Neural progenitor cell (in vitro differentiated cells): ENCODE data around the gene CCNL2. TPM values are rescaled to one million over a fixed set of nuclear protein-coding genes. Genes with fewer than 3 reads are reported as not detected.

Experiments
- DNase-seq: peaks from one replicate; pipeline ENCODE4 v3.0.0-alpha.2; 2016; ENCODE audit warnings: low spot score
- H2AFZ ChIP-seq: fragments of 200-600 bp; sonication (generic); replicated peaks from 2 replicates; pipeline ENCODE4 v1.6.1; 2016; ENCODE audit warnings: antibody characterized with exemption
- H3F3A ChIP-seq: fragments of 200-600 bp; sonication (generic); 2 replicates; pipeline ENCODE4 v1.6.1; 2016; ENCODE audit warnings: antibody characterized with exemption, low read depth
- H3K27ac ChIP-seq: fragments of 200-600 bp; sonication (generic); 2 replicates; pipeline ENCODE4 v1.5.1; 2016; ENCODE audit warnings: mild to moderate bottlenecking
- H3K27me3 ChIP-seq: fragments of 200-600 bp; sonication (generic); 2 replicates; pipeline ENCODE4 v1.6.1; 2016; ENCODE audit warnings: mild to moderate bottlenecking, moderate library complexity
- H3K36me3 ChIP-seq: fragments of 200-600 bp; sonication (generic); 2 replicates; pipeline ENCODE4 v1.5.1; 2016
- H3K4me1 ChIP-seq: fragments of 200-600 bp; sonication (generic); 2 replicates; pipeline ENCODE4 v1.6.1; 2016; ENCODE audit warnings: mixed run types
- H3K4me2 ChIP-seq: fragments of 200-600 bp; sonication (generic); 2 replicates; pipeline ENCODE4 v1.6.1; 2016
- H3K4me3 ChIP-seq: fragments of 200-600 bp; sonication (generic); 2 replicates; pipeline ENCODE4 v1.5.1; 2016
- H3K79me2 ChIP-seq: fragments of 200-600 bp; sonication (generic); 2 replicates; pipeline ENCODE4 v1.6.1; 2016; ENCODE audit warnings: low read depth
- H3K9ac ChIP-seq: fragments of 200-600 bp; sonication (generic); 2 replicates; pipeline ENCODE4 v1.6.1; 2016
- H3K9me3 ChIP-seq: fragments of 200-600 bp; sonication (generic); 2 replicates; pipeline ENCODE4 v1.5.1; 2016; ENCODE audit warnings: low read depth
- H4K20me1 ChIP-seq: fragments of 200-600 bp; sonication (generic); 2 replicates; pipeline ENCODE4 v1.6.1; 2016; ENCODE audit warnings: low read depth
- H3K27ac Mint-ChIP-seq: 3 replicates; pipeline ENCODE4 v1.8.0; 2021; ENCODE audit warnings: mixed read lengths
- H3K27me3 Mint-ChIP-seq: 2 replicates; pipeline ENCODE4 v1.8.0; 2022; ENCODE audit warnings: low read depth, mild to moderate bottlenecking, inconsistent platforms, moderate library complexity, mixed read lengths; ENCODE audit not compliant: insufficient read depth
- H3K36me3 Mint-ChIP-seq: 3 replicates; pipeline ENCODE4 v1.8.0; 2021; ENCODE audit warnings: mixed read lengths
- H3K4me1 Mint-ChIP-seq: 3 replicates; pipeline ENCODE4 v1.8.0; 2021; ENCODE audit warnings: mixed read lengths
- H3K4me3 Mint-ChIP-seq: 3 replicates; pipeline ENCODE4 v1.8.0; 2021; ENCODE audit warnings: mild to moderate bottlenecking, moderate library complexity, mixed read lengths
- H3K9me3 Mint-ChIP-seq: 3 replicates; pipeline ENCODE4 v1.8.0; 2020; ENCODE audit warnings: mixed read lengths
- EZH2 ChIP-seq: fragments of 200-600 bp; sonication (generic); IDR thresholded peaks from 2 replicates; pipeline ENCODE4 v1.6.1; 2017; ENCODE audit warnings: antibody characterized with exemption, mild to moderate bottlenecking, moderate library complexity
- EZH2phosphoT487 ChIP-seq: fragments of 200-600 bp; sonication (generic); IDR thresholded peaks from 2 replicates; pipeline ENCODE4 v1.6.1; 2017; ENCODE audit warnings: antibody characterized with exemption
- microRNA-seq: library from miRNA; unstranded; fragments of <30 nt; microRNA quantifications from one replicate; pipeline ENCODE4, GENCODE V29; 2016
- total RNA-seq: library from RNA; depleted of rRNA; stranded (reverse); fragments of >200 nt; gene quantifications from 2 replicates; pipeline ENCODE4 v1.2.3, GENCODE V29; 2015; ENCODE audit warnings: low replicate concordance
- TF ChIP-seq, protein P1 (sequence below): fragments of 200-600 bp; sonication (generic); IDR thresholded peaks from 2 replicates; pipeline ENCODE4 v1.5.1; 2017; ENCODE audit warnings: antibody characterized with exemption, mild to moderate bottlenecking

Gene CCNL2
- total RNA-seq, 1 donor from 2014 or later, result 143 TPM

DNA sequence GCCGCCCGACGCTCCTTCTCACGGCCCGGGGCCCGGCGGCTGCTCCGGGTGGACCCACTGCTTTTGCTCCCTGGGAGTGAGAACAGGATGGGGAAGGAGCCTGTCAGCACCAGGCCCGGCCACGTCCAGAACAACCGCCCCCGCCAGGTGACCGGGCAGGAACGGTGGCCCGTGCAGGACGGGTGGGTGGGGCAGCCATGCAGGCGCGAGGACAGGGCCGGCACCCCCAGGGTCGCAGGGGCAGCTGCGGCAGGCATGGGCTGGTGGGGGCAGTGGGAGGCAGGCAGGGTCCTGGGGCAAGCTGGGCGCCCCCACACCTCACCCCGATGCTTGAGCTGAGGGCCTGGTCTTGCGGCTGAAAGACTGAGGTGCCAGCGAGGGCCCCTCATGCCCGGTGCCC, 62.7 kb downstream of the CCNL2 start:
- peaks cover 12% of the 10 kb centered on the region for H3F3A ChIP-seq
- Mint-ChIP-seq H3K4me1 (no peaks in the 10 kb centered on the region), H3K9me3 (no peaks in the 10 kb centered on the region), H3K4me3 (no peak overlapping the region), H3K27me3 (peaks cover 9% of the 10 kb centered on the region), H3K27ac (no peak overlapping the region), H3K36me3 (peaks cover 9% of the 10 kb centered on the region)
- no peak for DNase-seq
- H3K36me3 ChIP-seq, result no peaks in the 10 kb centered on the region
- TF ChIP-seq EZH2phosphoT487 (no peak), EZH2 (no peak)
- TF ChIP-seq, protein P1, sequence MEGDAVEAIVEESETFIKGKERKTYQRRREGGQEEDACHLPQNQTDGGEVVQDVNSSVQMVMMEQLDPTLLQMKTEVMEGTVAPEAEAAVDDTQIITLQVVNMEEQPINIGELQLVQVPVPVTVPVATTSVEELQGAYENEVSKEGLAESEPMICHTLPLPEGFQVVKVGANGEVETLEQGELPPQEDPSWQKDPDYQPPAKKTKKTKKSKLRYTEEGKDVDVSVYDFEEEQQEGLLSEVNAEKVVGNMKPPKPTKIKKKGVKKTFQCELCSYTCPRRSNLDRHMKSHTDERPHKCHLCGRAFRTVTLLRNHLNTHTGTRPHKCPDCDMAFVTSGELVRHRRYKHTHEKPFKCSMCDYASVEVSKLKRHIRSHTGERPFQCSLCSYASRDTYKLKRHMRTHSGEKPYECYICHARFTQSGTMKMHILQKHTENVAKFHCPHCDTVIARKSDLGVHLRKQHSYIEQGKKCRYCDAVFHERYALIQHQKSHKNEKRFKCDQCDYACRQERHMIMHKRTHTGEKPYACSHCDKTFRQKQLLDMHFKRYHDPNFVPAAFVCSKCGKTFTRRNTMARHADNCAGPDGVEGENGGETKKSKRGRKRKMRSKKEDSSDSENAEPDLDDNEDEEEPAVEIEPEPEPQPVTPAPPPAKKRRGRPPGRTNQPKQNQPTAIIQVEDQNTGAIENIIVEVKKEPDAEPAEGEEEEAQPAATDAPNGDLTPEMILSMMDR, result no peak
- peaks cover 54% of the 10 kb centered on the region for H4K20me1 ChIP-seq
- no peaks in the 10 kb centered on the region for H3K27me3 ChIP-seq
- no peak overlapping the region for H2AFZ ChIP-seq
- no peak overlapping the region for H3K27ac ChIP-seq
- H3K4me2 ChIP-seq, result no peak overlapping the region
- H3K79me2 ChIP-seq, result no peaks in the 10 kb centered on the region
- no peaks in the 10 kb centered on the region for H3K4me1 ChIP-seq
- no peak overlapping the region for H3K9ac ChIP-seq
- no peak overlapping the region for H3K4me3 ChIP-seq
- H3K9me3 ChIP-seq, result no peaks in the 10 kb centered on the region

DNA sequence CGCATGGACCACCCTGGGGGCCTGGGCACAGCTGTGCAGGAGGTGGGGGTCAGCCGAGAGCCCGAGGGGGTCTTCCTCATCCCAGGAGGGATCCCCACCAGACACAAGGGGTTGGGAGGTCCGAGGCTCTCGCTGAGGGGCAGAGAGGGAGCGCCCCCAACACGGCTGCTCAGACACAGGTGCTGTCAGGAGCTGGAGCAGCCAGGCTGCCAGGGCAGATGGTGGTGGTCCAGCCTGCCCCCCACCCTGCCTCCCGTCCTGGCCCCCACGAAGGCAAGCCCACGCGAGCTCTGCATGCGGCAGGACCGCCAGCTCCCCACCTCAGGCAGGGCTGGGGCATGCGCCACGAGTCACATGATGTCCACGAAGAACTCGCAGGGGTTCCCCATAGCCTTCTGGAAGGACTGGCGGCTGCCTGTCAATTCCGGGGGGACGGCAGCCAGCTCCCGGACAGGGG, 63.3 kb downstream of the CCNL2 start:
- H3K36me3 Mint-ChIP-seq, result peaks cover 3% of the 10 kb centered on the region
- Histone ChIP-seq H4K20me1 (peaks cover 59% of the 10 kb centered on the region), H3K4me2 (no peak overlapping the region), H3K79me2 (no peaks in the 10 kb centered on the region), H3K9ac (no peak overlapping the region), H3K27me3 (no peaks in the 10 kb centered on the region), H3K9me3 (no peaks in the 10 kb centered on the region), H3K4me1 (no peaks in the 10 kb centered on the region), H3K4me3 (no peak overlapping the region), H3F3A (peaks cover 7% of the 10 kb centered on the region), H3K27ac (no peak overlapping the region), H3K36me3 (no peaks in the 10 kb centered on the region), H2AFZ (no peak overlapping the region)
- no peak overlapping the region for H3K27ac Mint-ChIP-seq
- no peak overlapping the region for H3K4me3 Mint-ChIP-seq
- peaks cover 13% of the 10 kb centered on the region for H3K27me3 Mint-ChIP-seq
- no peaks in the 10 kb centered on the region for H3K9me3 Mint-ChIP-seq
- no peak for DNase-seq
- TF ChIP-seq EZH2phosphoT487, result no peak
- no peak for TF ChIP-seq EZH2
- TF ChIP-seq, protein P1, result no peak
- H3K4me1 Mint-ChIP-seq, result no peaks in the 10 kb centered on the region

Small RNA genes lying within 50 kb of the gene (microRNA-seq; reads per million reads assigned to microRNA genes)
- not detected for gene MIR6808

Other genes with a start within 250 kb of the CCNL2 start
- gene TTLL10, start 225.5 kb downstream of the CCNL2 start, total RNA-seq, result 0.22 TPM in 1 of 2 replicates, not detected in the other
- gene TNFRSF18, start 192.7 kb downstream of the CCNL2 start, total RNA-seq, result not detected in 2 replicates
- 0.09 TPM in 1 of 2 replicates, not detected in the other for gene TNFRSF4, start 185.2 kb downstream of the CCNL2 start, total RNA-seq
- gene SDF4, start 167.3 kb downstream of the CCNL2 start, total RNA-seq, result 16.6 and 43.4 TPM in 2 replicates
- 15.8 and 32.4 TPM in 2 replicates for gene B3GALT6, start 167.1 kb downstream of the CCNL2 start, total RNA-seq
- gene C1QTNF12, start 152.6 kb downstream of the CCNL2 start, total RNA-seq, result 0.28 and 2.1 TPM in 2 replicates
- gene UBE2J2, start 125.5 kb downstream of the CCNL2 start, total RNA-seq, result 32.9 and 39.2 TPM in 2 replicates
- gene SCNN1D, start 118.9 kb downstream of the CCNL2 start, total RNA-seq, result 0.41 and 4.7 TPM in 2 replicates
- gene ACAP3, start 91.4 kb downstream of the CCNL2 start, total RNA-seq, result 10.7 and 24.6 TPM in 2 replicates
- gene PUSL1, start 90.7 kb downstream of the CCNL2 start, total RNA-seq, result 3.7 and 22.5 TPM in 2 replicates
- 62.4 and 116 TPM in 2 replicates for gene INTS11, start 74.7 kb downstream of the CCNL2 start, total RNA-seq
- 1.0 and 13.5 TPM in 2 replicates for gene CPTP, start 74.5 kb downstream of the CCNL2 start, total RNA-seq
- gene TAS1R3, start 68.1 kb downstream of the CCNL2 start, total RNA-seq, result 0.22 TPM in 1 of 2 replicates, not detected in the other
- 14.5 and 64.1 TPM in 2 replicates for gene DVL1, start 49.9 kb downstream of the CCNL2 start, total RNA-seq
- 6.8 and 24.0 TPM in 2 replicates for gene MXRA8, start 40.8 kb downstream of the CCNL2 start, total RNA-seq
- 26.4 and 82.2 TPM in 2 replicates for gene AURKAIP1, start 24.1 kb downstream of the CCNL2 start, total RNA-seq
- 89.0 and 96.1 TPM in 2 replicates for gene MRPL20, start 8.0 kb upstream of the CCNL2 start, total RNA-seq
- 0.15 and 1.7 TPM in 2 replicates for gene ANKRD65, start 21.9 kb upstream of the CCNL2 start, total RNA-seq
- gene VWA1, start 36.4 kb upstream of the CCNL2 start, total RNA-seq, result 2.4 and 7.0 TPM in 2 replicates
- gene ATAD3C, start 50.4 kb upstream of the CCNL2 start, total RNA-seq, result not detected in 2 replicates
- gene ATAD3B, start 72.4 kb upstream of the CCNL2 start, total RNA-seq, result 9.3 and 21.1 TPM in 2 replicates
- gene ATAD3A, start 112.8 kb upstream of the CCNL2 start, total RNA-seq, result 7.8 and 25.1 TPM in 2 replicates
- 8.0 and 13.3 TPM in 2 replicates for gene TMEM240, start 141.3 kb upstream of the CCNL2 start, total RNA-seq
- 82.5 and 94.1 TPM in 2 replicates for gene SSU72, start 175.5 kb upstream of the CCNL2 start, total RNA-seq
- gene FNDC10, start 200.8 kb upstream of the CCNL2 start, total RNA-seq, result 2.5 and 7.8 TPM in 2 replicates
- 7.5 and 71.6 TPM in 2 replicates for gene MIB2, start 216.2 kb upstream of the CCNL2 start, total RNA-seq
- 4.2 and 4.7 TPM in 2 replicates for gene MMP23B, start 232.8 kb upstream of the CCNL2 start, total RNA-seq